ENCODE measurements around the gene XRCC5. TPM values are rescaled to one million over a fixed set of nuclear protein-coding genes. Genes with fewer than 3 reads are reported as not detected.

Gene XRCC5
- 100 to 1,000 TPM; 299 to 318 (median 316) TPM for polyA plus RNA-seq (ENCODE audit: insufficient read length in 3 of 3)
- long read RNA-seq, donor 1, transcript XRCC5-208 (3 exons, 610 nt), result minor isoform, 8 of 138 reads
- long read RNA-seq, donor 1, transcript XRCC5-209 (2 exons, 616 nt), result minor isoform, 7 of 138 reads
- long read RNA-seq, donor 1, transcript XRCC5-201 (21 exons, 3,428 nt), result major isoform, 54 of 138 reads
- long read RNA-seq, donor 1, partial matches to known transcripts, result 69 of 138 reads
- long read RNA-seq, donor 1, other reads (novel, unspliced or antisense), result 0 of 138 reads
- long read RNA-seq, donor 2, transcript XRCC5-209 (2 exons, 616 nt), result minor isoform, 16 of 418 reads
- long read RNA-seq, donor 2, transcript XRCC5-208 (3 exons, 610 nt), result minor isoform, 6 of 418 reads
- long read RNA-seq, donor 2, transcript XRCC5-201 (21 exons, 3,428 nt), result major isoform, 72 of 418 reads
- long read RNA-seq, donor 2, partial matches to known transcripts, result 323 of 418 reads
- long read RNA-seq, donor 2, other reads (novel, unspliced or antisense), result 0 of 418 reads
- long read RNA-seq, donor 3, transcript XRCC5-209 (2 exons, 616 nt), result minor isoform, 25 of 202 reads
- long read RNA-seq, donor 3, transcript XRCC5-208 (3 exons, 610 nt), result minor isoform, 11 of 202 reads
- long read RNA-seq, donor 3, transcript XRCC5-201 (21 exons, 3,428 nt), result major isoform, 62 of 202 reads
- long read RNA-seq, donor 3, partial matches to known transcripts, result 103 of 202 reads
- long read RNA-seq, donor 3, other reads (novel, unspliced or antisense), result 0 of 202 reads
- long read RNA-seq, donor 4, transcript XRCC5-209 (2 exons, 616 nt), result minor isoform, 17 of 157 reads
- long read RNA-seq, donor 4, transcript XRCC5-201 (21 exons, 3,428 nt), result major isoform, 66 of 157 reads
- long read RNA-seq, donor 4, partial matches to known transcripts, result 71 of 157 reads
- long read RNA-seq, donor 4, other reads (novel, unspliced or antisense), result 0 of 157 reads
- long read RNA-seq, donor 5, transcript XRCC5-201 (21 exons, 3,428 nt), result major isoform, 26 of 128 reads
- long read RNA-seq, donor 5, transcript XRCC5-208 (3 exons, 610 nt), result minor isoform, 5 of 128 reads
- long read RNA-seq, donor 5, transcript XRCC5-209 (2 exons, 616 nt), result minor isoform, 6 of 128 reads
- long read RNA-seq, donor 5, partial matches to known transcripts, result 90 of 128 reads
- long read RNA-seq, donor 5, other reads (novel, unspliced or antisense), result 0 of 128 reads
- long read RNA-seq, donor 6, transcript XRCC5-209 (2 exons, 616 nt), result minor isoform, 10 of 148 reads
- long read RNA-seq, donor 6, transcript XRCC5-201 (21 exons, 3,428 nt), result major isoform, 54 of 148 reads
- long read RNA-seq, donor 6, transcript XRCC5-208 (3 exons, 610 nt), result minor isoform, 6 of 148 reads
- long read RNA-seq, donor 6, partial matches to known transcripts, result 78 of 148 reads
- long read RNA-seq, donor 6, other reads (novel, unspliced or antisense), result 0 of 148 reads
- long read RNA-seq, donor 7, transcript XRCC5-208 (3 exons, 610 nt), result minor isoform, 13 of 294 reads
- long read RNA-seq, donor 7, transcript XRCC5-209 (2 exons, 616 nt), result minor isoform, 14 of 294 reads
- long read RNA-seq, donor 7, transcript XRCC5-201 (21 exons, 3,428 nt), result major isoform, 50 of 294 reads
- long read RNA-seq, donor 7, partial matches to known transcripts, result 211 of 294 reads
- long read RNA-seq, donor 7, other reads (novel, unspliced or antisense), result 0 of 294 reads
- long read RNA-seq, donor 8, transcript XRCC5-209 (2 exons, 616 nt), result minor isoform, 7 of 57 reads
- long read RNA-seq, donor 8, transcript XRCC5-201 (21 exons, 3,428 nt), result major isoform, 25 of 57 reads
- long read RNA-seq, donor 8, partial matches to known transcripts, result 22 of 57 reads
- long read RNA-seq, donor 8, other reads (novel, unspliced or antisense), result 0 of 57 reads
- long read RNA-seq, donor 9, transcript XRCC5-201 (21 exons, 3,428 nt), result major isoform, 73 of 220 reads
- long read RNA-seq, donor 9, transcript XRCC5-208 (3 exons, 610 nt), result minor isoform, 8 of 220 reads
- long read RNA-seq, donor 9, transcript XRCC5-209 (2 exons, 616 nt), result minor isoform, 16 of 220 reads
- long read RNA-seq, donor 9, partial matches to known transcripts, result 122 of 220 reads
- long read RNA-seq, donor 9, other reads (novel, unspliced or antisense), result 0 of 220 reads
- long read RNA-seq, donor 10, transcript XRCC5-208 (3 exons, 610 nt), result minor isoform, 9 of 196 reads
- long read RNA-seq, donor 10, transcript XRCC5-201 (21 exons, 3,428 nt), result major isoform, 38 of 196 reads
- long read RNA-seq, donor 10, transcript XRCC5-209 (2 exons, 616 nt), result minor isoform, 22 of 196 reads
- long read RNA-seq, donor 10, partial matches to known transcripts, result 127 of 196 reads
- long read RNA-seq, donor 10, other reads (novel, unspliced or antisense), result 0 of 196 reads
- long read RNA-seq, donor 11, transcript XRCC5-201 (21 exons, 3,428 nt), result major isoform, 39 of 249 reads
- long read RNA-seq, donor 11, transcript XRCC5-208 (3 exons, 610 nt), result minor isoform, 8 of 249 reads
- long read RNA-seq, donor 11, transcript XRCC5-209 (2 exons, 616 nt), result minor isoform, 6 of 249 reads
- long read RNA-seq, donor 11, partial matches to known transcripts, result 186 of 249 reads
- long read RNA-seq, donor 11, other reads (novel, unspliced or antisense), result 5 of 249 reads
- long read RNA-seq, donor 12, transcript XRCC5-208 (3 exons, 610 nt), result minor isoform, 7 of 236 reads
- long read RNA-seq, donor 12, transcript XRCC5-201 (21 exons, 3,428 nt), result major isoform, 88 of 236 reads
- long read RNA-seq, donor 12, transcript XRCC5-209 (2 exons, 616 nt), result minor isoform, 22 of 236 reads
- long read RNA-seq, donor 12, partial matches to known transcripts, result 118 of 236 reads
- long read RNA-seq, donor 12, other reads (novel, unspliced or antisense), result 0 of 236 reads
- long read RNA-seq, donor 13, transcript XRCC5-201 (21 exons, 3,428 nt), result major isoform, 15 of 164 reads
- long read RNA-seq, donor 13, transcript XRCC5-208 (3 exons, 610 nt), result minor isoform, 5 of 164 reads
- long read RNA-seq, donor 13, transcript XRCC5-209 (2 exons, 616 nt), result minor isoform, 14 of 164 reads
- long read RNA-seq, donor 13, partial matches to known transcripts, result 130 of 164 reads
- long read RNA-seq, donor 13, other reads (novel, unspliced or antisense), result 0 of 164 reads
- long read RNA-seq, donor 14, result 0 reads
- long read RNA-seq, donor 15, transcript XRCC5-209 (2 exons, 616 nt), result minor isoform, 14 of 198 reads
- long read RNA-seq, donor 15, transcript XRCC5-208 (3 exons, 610 nt), result minor isoform, 6 of 198 reads
- long read RNA-seq, donor 15, transcript XRCC5-201 (21 exons, 3,428 nt), result major isoform, 67 of 198 reads
- long read RNA-seq, donor 15, partial matches to known transcripts, result 111 of 198 reads
- long read RNA-seq, donor 15, other reads (novel, unspliced or antisense), result 0 of 198 reads
- long read RNA-seq, donor 16, transcript XRCC5-209 (2 exons, 616 nt), result minor isoform, 20 of 242 reads
- long read RNA-seq, donor 16, transcript XRCC5-208 (3 exons, 610 nt), result minor isoform, 7 of 242 reads
- long read RNA-seq, donor 16, transcript XRCC5-201 (21 exons, 3,428 nt), result major isoform, 70 of 242 reads
- long read RNA-seq, donor 16, partial matches to known transcripts, result 144 of 242 reads
- long read RNA-seq, donor 16, other reads (novel, unspliced or antisense), result 0 of 242 reads

DNA sequence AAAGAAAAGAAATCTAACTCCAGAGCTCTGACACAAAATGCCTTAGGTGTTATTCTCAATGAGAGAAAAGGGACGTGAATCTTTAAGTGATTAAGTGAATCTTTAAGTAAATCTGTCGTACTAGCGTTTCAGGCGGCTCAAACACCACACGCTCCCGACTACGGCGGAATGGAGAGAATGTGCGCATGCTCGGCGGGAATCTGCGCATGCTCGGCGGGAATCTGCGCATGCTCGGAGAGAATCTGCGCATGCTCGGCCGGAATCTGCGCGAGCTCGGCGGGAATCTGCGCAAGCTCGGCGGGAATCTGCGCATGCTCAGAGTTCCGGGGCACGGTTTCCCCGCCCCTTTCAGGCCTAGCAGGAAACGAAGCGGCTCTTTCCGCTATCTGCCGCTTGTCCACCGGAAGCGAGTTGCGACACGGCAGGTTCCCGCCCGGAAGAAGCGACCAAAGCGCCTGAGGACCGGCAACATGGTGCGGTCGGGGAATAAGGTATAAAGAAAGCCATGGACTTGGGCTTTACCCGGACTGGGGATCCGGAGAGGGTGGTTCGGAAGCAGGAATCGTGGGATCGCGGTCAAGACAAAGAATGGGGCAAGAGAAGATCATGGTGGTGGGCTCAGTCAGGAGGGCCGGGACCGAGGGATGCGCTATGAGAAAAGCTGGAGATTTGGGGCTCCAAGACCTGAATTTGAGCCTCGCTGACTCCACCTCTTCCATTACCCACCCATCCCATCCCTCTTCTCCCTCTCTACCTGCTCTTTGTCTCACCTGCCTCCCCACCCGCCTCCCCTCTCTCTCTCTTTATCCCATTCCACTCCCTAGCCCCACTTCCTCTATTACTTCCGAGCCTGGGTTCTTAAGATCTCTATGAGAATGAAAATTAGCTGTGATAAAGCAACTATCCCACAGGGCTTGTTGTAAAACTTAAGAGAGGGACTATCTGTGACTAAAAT, at the start of gene XRCC5:
Gene XRCC5 (plus strand): TSS at position 382 of the 955 bp plus-strand sequence. CDS start 89 bp downstream, at position 471.
- DNase-seq, result peak; percentile 97

DNA sequence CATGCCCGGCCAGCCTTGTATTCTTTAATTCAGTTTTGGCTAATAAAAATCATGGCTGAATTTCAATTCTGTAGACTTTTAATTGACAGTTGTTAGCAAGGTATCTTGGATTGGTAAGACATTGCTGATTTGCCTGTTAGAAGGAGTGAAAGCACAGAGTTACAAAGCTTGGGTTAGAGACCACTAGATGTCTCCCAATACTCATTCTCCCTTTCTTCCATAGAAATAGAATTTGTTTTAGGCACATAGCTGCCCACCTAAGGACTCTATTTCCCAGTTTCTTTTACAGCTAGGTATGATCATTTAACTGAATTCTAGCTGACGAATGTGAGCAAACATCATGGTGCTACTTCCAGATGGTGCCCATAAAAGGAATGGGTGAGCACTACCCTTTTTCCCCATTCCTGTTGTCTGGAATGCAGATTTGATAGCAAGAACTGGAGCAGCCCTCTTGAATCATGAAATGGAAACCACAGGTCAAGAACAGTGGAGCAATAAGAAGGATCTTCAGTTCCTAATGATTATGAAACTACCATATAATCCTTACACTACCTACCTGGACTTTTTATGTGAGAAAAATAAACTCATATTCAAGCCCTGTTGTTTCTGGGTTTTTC, 45.0 kb upstream of the XRCC5 start:
- DNase-seq, result no peak

DNA sequence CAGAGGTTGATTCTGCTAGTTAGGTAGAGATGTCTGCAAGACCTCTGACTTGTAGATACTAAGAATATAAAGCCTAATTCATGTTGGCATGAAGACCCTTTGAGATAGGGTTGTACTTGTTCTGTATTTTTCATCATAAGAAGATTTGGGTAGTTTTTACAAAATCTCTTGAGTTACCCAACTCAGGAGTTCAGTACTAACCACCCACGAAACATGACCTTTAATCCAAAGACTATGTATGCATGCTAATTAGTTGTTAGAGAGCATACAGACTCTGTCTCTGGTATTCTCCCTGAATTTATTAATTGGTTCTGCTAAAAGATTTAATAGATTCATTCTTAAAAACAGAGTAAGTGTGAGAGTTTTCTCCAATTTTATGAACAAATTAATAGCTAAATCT, 44.5 kb upstream of the XRCC5 start:
- no peak for DNase-seq

DNA sequence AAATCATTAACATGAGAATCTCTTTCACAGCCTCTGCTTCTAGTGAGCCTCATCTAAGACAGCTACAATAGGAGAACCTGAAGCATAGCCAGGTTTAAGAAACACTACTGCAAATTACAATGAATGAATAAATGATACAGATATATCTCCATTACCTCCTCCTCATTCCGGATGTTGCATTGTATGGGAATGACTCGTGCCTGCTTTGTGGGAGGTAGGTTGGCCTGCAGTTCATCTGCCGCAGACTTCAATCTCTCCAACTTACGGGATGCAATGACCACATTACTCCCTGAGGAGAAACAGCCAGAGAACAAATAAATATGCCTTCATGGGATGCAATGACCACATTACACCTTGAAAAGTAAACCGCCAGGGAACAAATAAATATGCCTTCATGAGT, 42.9 kb upstream of the XRCC5 start:
- no peak for DNase-seq

DNA sequence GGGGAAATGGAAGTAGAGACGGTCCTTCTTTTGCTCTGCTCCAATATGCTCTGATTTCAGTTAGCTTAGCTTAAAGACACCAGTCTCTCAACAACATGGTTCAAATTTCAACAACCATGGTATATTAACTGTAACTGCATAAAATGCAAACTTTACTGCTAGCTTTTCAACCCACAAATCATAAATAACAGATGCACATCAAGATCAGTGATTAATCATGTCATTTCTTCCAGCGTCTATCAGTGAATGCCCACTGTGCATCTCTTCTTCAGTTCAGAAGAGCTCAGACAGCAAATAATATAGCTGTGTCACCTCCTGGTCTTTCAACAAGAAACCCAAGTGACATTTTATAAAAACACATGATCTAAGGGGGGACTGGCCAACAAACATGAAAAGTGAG, 40.1 kb upstream of the XRCC5 start:
- no peak for DNase-seq

DNA sequence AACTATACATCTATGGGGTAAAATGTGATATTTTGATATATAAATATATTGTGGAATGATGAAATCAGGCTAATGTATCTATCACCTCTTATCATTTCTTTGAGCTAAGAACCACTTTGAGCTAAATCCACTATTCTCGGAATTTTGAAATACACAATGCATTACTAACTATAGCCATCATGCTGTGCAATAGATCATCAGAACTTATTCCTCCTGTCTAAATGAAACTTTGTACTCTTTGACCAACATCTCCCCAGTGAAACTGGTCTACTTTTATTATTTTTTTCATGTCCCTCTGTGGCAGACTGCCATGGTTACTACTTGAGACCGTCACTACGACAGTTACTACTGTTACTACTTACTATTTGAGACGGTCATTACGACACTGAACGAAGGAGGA, 39.0 kb upstream of the XRCC5 start:
- no peak for DNase-seq

DNA sequence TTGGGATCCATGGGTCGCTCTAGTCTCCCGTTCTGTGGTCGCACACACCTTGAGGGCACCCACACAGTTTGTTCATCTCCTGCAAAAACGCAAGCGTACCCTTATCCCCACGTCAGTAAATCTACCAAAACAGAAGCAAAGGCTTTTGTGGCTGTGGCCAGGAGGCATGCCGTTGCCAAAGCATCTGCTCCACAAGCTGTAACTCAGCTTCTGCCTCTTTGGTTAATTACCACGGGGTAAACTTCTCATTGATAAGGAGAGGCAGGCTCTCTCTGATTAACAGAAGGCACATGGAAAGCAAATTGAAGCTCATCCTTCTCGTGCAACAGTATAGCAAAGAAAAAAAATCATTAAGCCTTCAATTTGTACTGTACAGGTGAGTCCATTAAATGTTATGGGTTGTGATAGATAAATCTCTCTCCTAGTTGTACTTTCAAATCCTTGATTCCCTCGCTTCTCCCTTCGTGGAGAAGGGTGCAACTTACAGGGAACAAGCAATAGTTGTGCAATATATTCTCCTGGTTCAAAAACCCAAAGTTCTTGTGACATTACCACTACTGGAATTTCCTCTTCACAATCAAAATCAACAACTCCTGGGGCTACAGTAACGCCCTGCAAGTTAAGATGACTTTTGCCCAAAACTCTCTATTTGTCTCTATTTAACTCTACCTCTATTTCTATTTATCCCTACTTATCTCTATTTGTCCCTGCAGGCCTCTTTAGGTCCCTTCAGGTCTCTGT, 37.9 kb upstream of the XRCC5 start:
- DNase-seq, result no peak

DNA sequence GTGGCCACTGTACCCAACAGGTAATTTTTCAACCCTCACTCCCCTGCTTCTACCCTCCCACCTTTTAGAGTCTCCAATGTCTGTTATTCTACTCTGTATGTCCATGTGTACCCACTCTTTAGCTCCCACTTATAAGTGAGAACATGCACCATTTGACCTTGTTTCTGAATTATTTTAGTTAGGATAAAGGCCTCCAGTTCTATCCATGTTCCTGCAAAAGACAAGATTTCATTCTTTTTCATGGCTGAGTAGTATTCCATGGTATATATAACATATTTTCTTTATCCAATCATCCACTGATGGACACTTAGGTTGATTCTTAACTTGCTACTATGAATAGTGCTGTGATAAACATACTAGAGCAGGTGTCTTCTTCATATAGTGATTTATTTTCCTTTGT, 36.7 kb upstream of the XRCC5 start:
- DNase-seq, result no peak

DNA sequence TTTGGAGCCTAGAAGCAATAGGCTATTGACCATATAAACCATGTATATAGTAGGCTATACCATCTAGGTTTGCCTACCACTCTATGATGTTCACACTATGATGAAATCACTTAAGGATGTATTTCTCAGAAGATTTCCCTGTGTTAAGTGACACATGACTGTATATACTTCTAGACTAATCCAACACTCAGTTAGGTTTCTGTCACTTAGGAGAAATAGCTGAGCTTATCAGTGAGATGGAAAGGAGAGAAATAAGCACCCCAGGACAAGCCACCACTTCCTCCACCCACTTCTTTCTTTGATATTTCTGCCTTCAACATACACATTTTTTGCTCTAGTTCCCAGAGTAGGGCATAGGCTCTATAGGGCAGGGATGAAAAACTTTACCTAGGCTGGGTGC, 35.4 kb upstream of the XRCC5 start:
- no peak for DNase-seq

DNA sequence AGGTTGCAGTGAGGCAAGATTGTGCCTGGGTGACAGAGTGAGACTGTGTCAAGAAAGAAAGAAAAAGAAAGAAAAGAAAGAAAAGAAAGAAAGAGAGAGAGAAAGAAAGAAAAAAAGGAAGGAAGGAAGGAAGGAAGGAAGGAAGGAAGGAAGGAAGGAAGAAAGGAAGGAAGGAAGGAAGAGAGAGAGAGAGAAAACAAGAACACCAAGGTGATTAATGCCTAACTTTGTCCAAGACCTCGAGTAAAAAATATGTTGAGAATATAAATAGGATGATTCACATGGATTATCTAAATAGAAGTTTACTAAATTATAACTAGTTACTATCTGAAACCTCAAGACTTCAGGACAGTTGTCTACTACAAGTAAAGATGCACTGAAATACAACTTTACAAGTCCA, 34.8 kb upstream of the XRCC5 start:
- no peak for DNase-seq

DNA sequence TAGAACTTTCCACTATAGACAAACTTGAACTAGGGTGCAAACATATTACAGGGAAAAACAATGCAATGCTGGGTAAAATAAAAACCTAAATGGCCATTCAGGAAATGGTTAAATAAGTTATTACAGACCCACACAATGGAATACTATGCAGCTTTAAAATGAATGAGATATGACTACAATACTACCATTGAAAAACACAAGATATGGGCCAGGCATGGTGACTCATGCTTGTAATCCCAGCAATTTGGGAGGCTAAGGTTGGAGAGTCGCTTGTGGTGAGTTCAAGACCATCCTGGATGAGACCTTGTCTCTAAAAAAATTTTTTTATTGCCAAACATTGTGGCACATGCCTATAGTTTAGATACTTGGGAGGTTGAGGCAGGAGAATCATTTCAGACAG, 34.4 kb upstream of the XRCC5 start:
- DNase-seq, result no peak

DNA sequence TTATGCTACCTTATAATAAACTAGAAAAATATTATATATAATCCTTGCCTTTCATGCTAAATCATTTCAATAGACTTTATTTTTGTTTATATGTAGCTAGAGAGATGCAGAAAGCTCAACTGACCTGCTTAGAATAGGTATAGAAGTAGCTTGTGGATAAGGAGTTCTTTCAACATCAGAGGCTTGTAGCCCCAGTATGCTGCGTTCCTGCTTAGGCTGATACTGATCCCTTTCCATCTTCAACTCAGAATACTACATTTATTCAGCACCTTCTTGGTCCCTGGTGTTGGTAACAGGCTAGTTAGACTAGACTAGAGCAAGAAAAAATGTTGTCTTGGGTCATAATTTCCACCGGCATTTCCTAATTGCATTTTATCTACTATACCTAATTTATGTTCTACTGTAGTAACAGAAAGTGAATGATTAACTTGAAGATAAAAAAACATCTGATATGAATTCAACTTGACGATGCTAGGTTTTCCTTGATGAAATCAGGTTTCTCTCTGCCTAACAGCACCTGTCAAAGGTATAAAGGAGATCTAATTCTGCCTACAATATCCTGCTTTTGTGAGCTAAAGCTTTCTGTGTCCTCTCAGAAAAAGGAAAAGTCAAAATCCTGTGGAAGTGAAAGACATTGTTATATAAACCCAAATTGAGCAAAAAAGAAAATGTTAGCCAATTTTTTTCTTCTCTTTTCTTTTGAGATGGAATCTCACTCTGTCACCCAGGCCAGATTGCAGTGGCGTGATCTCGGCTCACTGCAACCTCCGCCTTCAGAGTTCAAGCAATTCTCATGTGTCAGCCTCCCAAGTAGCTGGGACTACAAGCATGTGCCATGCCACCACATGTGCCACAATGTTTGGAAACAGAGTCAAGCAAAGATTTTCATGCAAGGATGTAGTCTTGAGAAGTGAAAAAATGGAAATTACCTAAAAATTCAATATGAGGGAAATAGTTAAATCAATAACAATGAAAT, 33.4 kb upstream of the XRCC5 start:
- no peak for DNase-seq

DNA sequence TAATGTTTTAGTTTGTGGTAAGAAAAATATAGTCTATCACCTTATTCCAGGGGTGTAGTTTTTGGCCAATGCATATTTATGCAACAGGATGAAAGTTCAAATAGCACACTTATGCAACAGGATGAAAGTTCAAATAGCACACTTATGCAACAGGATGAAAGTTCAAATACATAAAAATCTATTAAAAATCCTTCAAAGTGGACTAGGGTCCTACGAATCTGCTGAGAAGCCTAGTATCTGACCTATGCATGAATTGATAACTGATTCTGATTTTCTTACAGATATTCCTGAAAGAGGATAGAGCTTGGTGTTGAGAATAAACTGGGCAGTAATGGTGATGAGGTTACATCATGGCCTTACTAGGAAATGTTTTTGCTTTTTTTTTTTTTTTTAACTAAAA, 30.4 kb upstream of the XRCC5 start:
- no peak for DNase-seq
